Activated T-helper 1 cell treated with anti-CD3 and anti-CD28 coated beads, Interleukin-12 subunit alpha, Interleukin-12 subunit beta, Interleukin-2, Interleukin-4 antibody, amounts not matched to agents 30 ng/mL and 10 ng/mL and 1 ng/mL, durations not matched to agents 14 hours and 24 hours and 36 hours (primary cell): ENCODE measurements around the gene CCDC9B. TPM values are rescaled to one million over a fixed set of nuclear protein-coding genes. Genes with fewer than 3 reads are reported as not detected.

Source experiments
- DNase-seq: peaks from one replicate; pipeline ENCODE4 v3.0.0; 2021; ENCODE audit warnings: low spot score
- H3K27ac Mint-ChIP-seq: one replicate; pipeline ENCODE4 v1.8.0; 2021; ENCODE audit warnings: mild to moderate bottlenecking, mixed read lengths
- H3K27me3 Mint-ChIP-seq: one replicate; pipeline ENCODE4 v1.8.0; 2022; ENCODE audit warnings: mild to moderate bottlenecking, moderate library complexity, mixed read lengths; ENCODE audit not compliant: insufficient read depth
- H3K36me3 Mint-ChIP-seq: one replicate; pipeline ENCODE4 v1.8.0; 2021; ENCODE audit warnings: low read depth, mixed read lengths
- H3K4me1 Mint-ChIP-seq: one replicate; pipeline ENCODE4 v1.8.0; 2021; ENCODE audit warnings: low read depth, mixed read lengths
- H3K4me3 Mint-ChIP-seq: one replicate; pipeline ENCODE4 v1.8.0; 2021; ENCODE audit warnings: mild to moderate bottlenecking, moderate library complexity, mixed read lengths
- H3K9me3 Mint-ChIP-seq: one replicate; pipeline ENCODE4 v1.8.0; 2021; ENCODE audit warnings: mixed read lengths
- intact Hi-C: fragments of 100-400 bp; cut with micrococcal nuclease; formaldehyde crosslinking; loops from one replicate; pipeline ENCODE4 v1.15.1; 2024
- total RNA-seq: library from RNA; stranded (reverse); gene quantifications from 2 replicates; pipeline ENCODE4 v1.2.3, GENCODE V29; 2022

CCDC9B gene
- total RNA-seq, 1 donor from 2014 or later = 0.21 TPM

GRCh38 chr15:40302981-40303380 is 37.8 kb downstream of the CCDC9B start:
- Mint-ChIP-seq H3K9me3 (peaks cover 5% of the 10 kb centered on the region), H3K4me1 (peaks cover 18% of the 10 kb centered on the region), H3K27me3 (no peaks in the 10 kb centered on the region), H3K36me3 (peaks cover 33% of the 10 kb centered on the region), H3K4me3 (no peak overlapping the region), H3K27ac (no peak overlapping the region)
- intact Hi-C loops = no loop called here
- no peak for DNase-seq

DNA sequence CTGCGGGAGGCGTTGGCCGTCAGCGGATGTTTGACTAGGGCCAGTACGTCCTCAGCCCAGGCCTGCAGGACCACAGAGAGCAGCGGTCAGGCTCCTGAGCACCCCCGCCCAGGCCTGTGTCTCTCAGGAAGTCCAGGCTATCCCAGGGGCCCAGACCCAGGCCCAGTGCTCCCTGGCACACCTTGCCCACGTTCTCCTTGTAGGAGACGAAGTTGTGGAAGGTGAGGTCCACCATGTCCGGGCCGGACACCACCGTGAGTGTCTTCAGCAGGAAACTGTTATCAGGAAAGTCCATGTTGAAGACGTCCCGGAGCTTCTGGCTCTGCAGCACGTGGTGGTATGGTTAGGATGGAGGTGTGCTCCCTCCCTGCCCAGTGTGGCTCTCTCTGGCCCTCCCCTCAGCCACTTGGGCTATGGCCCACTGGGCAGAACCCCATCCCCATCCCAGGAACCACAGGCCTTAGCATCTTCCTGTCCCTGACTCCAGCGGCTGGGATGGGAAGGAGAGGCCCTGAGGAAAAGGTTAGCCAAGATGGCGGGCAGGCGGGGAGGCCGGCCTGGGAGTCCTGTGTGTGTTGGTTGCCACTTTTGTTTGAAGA is 38.4 kb downstream of the CCDC9B start:
- H3K27me3 Mint-ChIP-seq = no peaks in the 10 kb centered on the region
- intact Hi-C loops = no loop called here
- peaks cover 5% of the 10 kb centered on the region for H3K9me3 Mint-ChIP-seq
- H3K4me1 Mint-ChIP-seq = peaks cover 18% of the 10 kb centered on the region
- DNase-seq = no peak
- H3K4me3 Mint-ChIP-seq = no peak overlapping the region
- H3K27ac Mint-ChIP-seq = no peak overlapping the region
- peaks cover 36% of the 10 kb centered on the region for H3K36me3 Mint-ChIP-seq

DNA sequence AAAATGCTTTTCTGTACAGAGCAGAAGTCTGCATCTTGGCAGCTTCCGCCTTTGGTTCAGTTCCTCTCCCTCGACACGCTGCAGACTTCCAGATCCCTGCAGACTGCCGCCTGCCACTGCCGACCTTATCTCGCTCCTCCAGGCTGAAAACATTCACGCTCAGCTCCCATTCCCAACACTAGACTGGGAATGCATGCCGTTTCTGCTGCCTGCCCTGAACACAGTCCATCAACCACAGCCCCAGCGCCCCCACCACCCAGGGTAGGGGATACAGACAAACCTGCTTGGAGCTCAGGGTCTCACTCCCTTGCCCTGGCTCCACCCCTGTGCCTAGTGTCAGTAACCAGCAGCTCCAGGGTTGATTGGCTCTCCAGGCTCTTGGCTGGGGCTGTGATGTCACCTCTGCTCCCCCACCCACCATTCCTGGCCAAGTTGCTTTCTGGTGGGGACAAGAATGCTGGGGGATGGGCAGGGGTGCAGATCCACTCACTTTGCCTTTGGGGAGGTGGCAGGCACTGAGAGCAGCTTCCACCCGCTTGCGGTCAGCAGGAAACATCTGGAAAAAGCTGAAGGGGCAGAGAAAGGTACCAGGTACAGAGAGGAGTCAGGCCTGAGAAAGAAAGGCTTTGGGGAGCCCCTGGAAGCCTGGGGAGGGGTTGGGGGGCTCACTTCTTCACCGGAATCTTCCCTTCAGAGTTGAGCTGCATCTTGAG is 39.1 kb downstream of the CCDC9B start:
- H3K36me3 Mint-ChIP-seq = peaks cover 42% of the 10 kb centered on the region
- peaks cover 5% of the 10 kb centered on the region for H3K9me3 Mint-ChIP-seq
- H3K27ac Mint-ChIP-seq = no peak overlapping the region
- intact Hi-C loops = no loop called here
- H3K27me3 Mint-ChIP-seq = no peaks in the 10 kb centered on the region
- no peak overlapping the region for H3K4me3 Mint-ChIP-seq
- H3K4me1 Mint-ChIP-seq = peaks cover 14% of the 10 kb centered on the region
- DNase-seq = no peak

GRCh38 chr15:40300771-40301170 is 40.0 kb downstream of the CCDC9B start:
- DNase-seq = no peak
- Mint-ChIP-seq H3K27ac (no peak overlapping the region), H3K9me3 (peaks cover 5% of the 10 kb centered on the region), H3K4me1 (peaks cover 6% of the 10 kb centered on the region), H3K27me3 (no peaks in the 10 kb centered on the region), H3K36me3 (peaks cover 44% of the 10 kb centered on the region), H3K4me3 (no peak overlapping the region)
- intact Hi-C loops = no loop called here

DNA sequence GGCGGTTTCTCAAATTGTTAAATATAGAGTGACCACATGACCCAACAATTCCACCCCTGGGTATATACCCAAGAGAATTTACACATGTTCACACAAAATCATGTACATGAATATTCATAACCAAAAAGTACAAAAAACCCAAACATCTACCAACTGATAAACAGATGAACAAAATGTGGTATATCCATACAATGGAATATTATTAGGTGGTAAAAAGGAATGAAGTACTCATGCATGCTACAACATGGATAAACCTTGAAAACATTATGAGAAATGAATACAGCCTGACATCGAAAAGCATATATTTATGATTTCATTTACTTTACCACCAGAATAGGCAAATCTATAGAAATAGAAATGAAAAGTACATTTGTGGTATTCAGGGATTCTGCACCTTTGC is 40.4 kb downstream of the CCDC9B start:
- Mint-ChIP-seq H3K4me3 (no peak overlapping the region), H3K27me3 (no peaks in the 10 kb centered on the region), H3K27ac (no peak overlapping the region), H3K9me3 (peaks cover 5% of the 10 kb centered on the region), H3K4me1 (peaks cover 4% of the 10 kb centered on the region), H3K36me3 (peaks cover 44% of the 10 kb centered on the region)
- no peak for DNase-seq
- intact Hi-C loops = no loop called here

DNA sequence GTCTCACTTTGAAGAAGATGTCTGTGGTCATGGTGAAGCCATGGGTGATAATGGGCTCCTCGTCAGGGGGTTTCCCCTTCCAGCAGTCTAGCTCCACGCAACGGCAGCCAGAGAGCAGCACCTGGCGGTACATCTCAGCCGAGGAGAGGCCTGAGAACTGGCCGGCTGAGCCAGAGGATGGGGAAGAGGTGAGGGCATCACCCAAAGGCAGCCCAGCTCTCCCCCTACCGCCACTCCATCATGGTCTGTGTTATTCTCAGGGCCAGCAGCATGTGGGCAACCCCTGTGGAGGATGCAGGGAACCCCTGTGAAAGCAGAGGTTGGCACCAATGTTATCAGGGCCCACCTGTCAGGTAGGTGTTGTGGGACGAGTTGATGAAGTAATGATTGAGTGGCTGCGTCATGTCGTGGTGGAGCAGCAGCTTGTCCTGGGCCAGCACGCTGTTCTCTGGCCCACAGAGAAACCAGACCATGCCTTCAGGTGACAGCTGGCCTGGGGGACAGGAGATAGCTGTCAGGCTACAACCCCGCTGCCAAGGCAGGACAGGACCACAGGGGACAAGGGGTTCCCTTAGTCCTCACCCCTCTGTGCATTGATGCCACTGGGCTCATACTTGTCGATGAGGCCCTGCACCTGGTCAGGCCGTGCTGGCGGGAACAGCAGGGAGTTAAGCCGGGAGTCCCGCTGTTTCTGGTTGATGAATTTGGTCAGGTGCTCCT is 42.4 kb downstream of the CCDC9B start:
- Mint-ChIP-seq H3K4me3 (no peak overlapping the region), H3K36me3 (peaks cover 39% of the 10 kb centered on the region), H3K4me1 (no peaks in the 10 kb centered on the region), H3K9me3 (peaks cover 5% of the 10 kb centered on the region), H3K27me3 (no peaks in the 10 kb centered on the region), H3K27ac (no peak overlapping the region)
- intact Hi-C loops = no loop called here
- no peak for DNase-seq

DNA sequence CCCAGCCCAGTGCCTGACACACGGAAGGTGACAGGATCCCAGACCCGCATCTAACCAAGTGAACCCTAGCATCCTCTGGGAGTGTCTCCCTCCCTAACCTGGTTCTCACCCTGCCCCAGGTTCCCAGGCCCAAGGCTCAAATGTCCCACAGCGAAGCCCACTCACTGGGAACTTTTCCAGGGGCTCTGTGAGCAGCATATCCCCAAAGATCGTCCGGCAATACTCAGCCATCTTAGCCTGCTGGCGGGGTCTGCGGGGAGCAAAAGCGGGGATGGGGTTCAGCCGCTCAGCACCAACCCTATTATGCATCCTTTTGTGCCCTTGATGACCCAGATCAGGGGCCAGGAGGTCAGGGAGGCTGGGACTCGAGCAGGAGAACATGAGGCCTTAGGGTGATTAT is 43.4 kb downstream of the CCDC9B start:
- Mint-ChIP-seq H3K27me3 (no peaks in the 10 kb centered on the region), H3K4me3 (no peak overlapping the region), H3K27ac (no peak overlapping the region), H3K4me1 (no peaks in the 10 kb centered on the region), H3K9me3 (peaks cover 5% of the 10 kb centered on the region), H3K36me3 (peaks cover 41% of the 10 kb centered on the region)
- DNase-seq = no peak
- intact Hi-C loops = no loop called here

- H3K9me3 Mint-ChIP-seq = peaks cover 5% of the 10 kb centered on the region
- no peak for DNase-seq
- no peak overlapping the region for H3K27ac Mint-ChIP-seq
- no peak overlapping the region for H3K4me3 Mint-ChIP-seq
- H3K4me1 Mint-ChIP-seq = no peaks in the 10 kb centered on the region
- intact Hi-C loops = no loop called here
- H3K27me3 Mint-ChIP-seq = no peaks in the 10 kb centered on the region
- H3K36me3 Mint-ChIP-seq = peaks cover 36% of the 10 kb centered on the region
Measured at GRCh38 chr15:40296561-40297230, 44.0 kb downstream of the CCDC9B start.

DNA sequence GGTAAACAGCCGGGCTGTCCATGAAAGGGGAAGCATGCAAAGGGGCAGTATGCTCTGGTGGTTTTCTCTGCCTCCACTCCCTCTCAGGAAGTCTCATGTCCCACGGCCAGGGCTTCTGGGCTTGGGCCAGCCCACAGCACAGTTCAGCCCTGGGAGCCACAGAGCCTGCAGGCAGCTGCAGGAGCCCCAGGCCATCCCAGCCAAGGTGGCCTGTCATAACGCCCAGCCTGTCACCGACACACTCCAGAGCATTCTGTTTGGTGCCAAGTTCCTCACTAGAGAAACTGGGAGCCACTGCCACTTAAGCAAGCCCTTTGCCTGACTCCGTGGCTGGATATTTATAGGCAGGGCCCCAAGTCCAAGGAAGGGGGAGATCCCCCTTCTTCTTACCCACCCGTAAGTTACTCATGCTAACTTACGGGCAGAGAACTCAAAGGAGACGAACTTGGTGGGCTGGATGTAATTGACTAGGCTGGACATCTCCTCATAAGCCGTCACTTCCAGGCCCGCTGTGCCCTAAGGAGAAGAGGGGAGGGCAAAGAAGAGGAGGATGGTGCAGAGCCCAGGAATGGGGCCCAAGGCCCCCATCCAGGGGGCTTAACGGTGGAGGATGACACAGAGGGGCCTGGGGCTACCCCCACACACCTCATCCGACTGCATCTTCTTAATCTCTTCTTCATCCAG is 44.7 kb downstream of the CCDC9B start:
- intact Hi-C loops = no loop called here
- peaks cover 32% of the 10 kb centered on the region for H3K36me3 Mint-ChIP-seq
- H3K27me3 Mint-ChIP-seq = no peaks in the 10 kb centered on the region
- no peak for DNase-seq
- no peaks in the 10 kb centered on the region for H3K4me1 Mint-ChIP-seq
- H3K4me3 Mint-ChIP-seq = no peak overlapping the region
- H3K27ac Mint-ChIP-seq = no peak overlapping the region
- H3K9me3 Mint-ChIP-seq = peaks cover 5% of the 10 kb centered on the region

- intact Hi-C loops = no loop called here
- Mint-ChIP-seq H3K27ac (no peak overlapping the region), H3K4me1 (no peaks in the 10 kb centered on the region), H3K36me3 (peaks cover 27% of the 10 kb centered on the region), H3K9me3 (peaks cover 5% of the 10 kb centered on the region), H3K4me3 (no peak overlapping the region), H3K27me3 (no peaks in the 10 kb centered on the region)
- DNase-seq = no peak
Measured at GRCh38 chr15:40295297-40295696, 45.4 kb downstream of the CCDC9B start.

DNA sequence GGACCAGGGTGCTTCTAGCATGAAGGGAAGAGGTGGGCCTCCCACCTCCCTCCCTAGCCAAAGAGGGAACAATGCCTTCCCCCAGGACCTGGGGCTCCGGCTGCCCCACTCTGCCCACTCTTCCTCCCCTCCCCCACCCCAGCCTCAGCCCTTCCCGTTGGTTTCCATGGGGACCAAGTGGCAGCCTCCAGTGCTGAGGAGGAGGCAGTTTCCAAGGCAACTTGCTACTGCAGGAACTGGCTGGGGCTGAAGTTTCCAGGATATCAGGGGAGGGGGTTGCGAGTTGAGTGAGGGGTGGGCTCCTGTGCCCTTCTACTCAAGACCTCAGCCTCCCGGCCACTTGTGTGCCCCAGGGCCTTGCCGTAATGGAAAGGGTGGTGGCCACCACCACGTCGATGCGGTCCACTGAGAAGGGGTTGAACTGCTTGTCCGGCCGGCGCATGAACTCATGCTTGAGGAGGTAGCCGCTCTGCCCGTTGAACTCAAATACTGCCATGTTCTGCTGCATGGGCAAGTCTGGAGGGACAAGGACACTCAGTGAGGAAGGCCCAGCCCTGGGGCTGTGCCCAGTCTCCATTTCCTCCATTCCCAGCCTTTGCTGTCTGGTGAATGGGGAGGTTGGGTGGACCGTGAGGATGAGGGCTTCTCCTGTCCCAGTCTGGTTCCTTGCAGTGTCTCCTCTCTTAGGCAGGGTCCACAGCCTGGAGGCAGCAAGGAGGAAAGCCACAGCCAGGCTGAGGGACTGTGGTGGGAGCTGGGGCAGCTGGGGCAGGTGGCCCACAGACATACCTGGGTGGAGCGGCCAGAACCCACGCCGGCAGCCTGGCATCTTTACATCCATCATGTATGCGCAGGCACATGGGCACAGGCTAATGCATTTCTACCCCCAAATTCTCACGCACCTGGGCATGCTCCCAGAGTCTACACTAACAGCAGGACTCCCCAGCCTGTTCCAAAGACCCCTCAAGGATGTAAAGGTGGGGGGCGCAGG is 46.5 kb downstream of the CCDC9B start:
- Mint-ChIP-seq H3K4me3 (no peak overlapping the region), H3K9me3 (no peaks in the 10 kb centered on the region), H3K27ac (no peak overlapping the region), H3K4me1 (no peaks in the 10 kb centered on the region), H3K27me3 (no peaks in the 10 kb centered on the region), H3K36me3 (peaks cover 22% of the 10 kb centered on the region)
- intact Hi-C loops = no loop called here
- DNase-seq = no peak

DNA sequence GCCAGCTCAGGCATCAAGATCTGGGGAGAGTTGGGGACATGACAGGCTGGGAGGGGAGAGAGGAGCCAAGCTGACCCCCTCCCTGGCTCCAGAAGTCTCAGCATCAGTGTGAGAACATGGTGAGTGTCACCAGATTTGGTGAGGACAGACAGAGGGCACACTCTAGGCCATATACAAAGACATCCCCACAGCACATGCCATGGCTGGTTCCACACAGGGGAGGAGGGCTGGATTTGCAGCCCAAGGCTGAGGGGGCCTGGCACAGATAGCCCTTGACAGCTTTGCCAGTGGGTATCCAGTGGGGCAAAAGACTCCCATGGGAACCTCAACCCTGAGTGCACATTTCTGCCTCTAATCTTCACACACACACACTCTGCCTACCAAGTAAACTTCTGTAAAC is 47.7 kb downstream of the CCDC9B start:
- H3K4me1 Mint-ChIP-seq = no peaks in the 10 kb centered on the region
- H3K27me3 Mint-ChIP-seq = no peaks in the 10 kb centered on the region
- H3K36me3 Mint-ChIP-seq = peaks cover 19% of the 10 kb centered on the region
- no peaks in the 10 kb centered on the region for H3K9me3 Mint-ChIP-seq
- H3K4me3 Mint-ChIP-seq = no peak overlapping the region
- intact Hi-C loops = no loop called here
- no peak overlapping the region for H3K27ac Mint-ChIP-seq
- DNase-seq = no peak
